ENCODE results near the gene SUV39H1.

Gene SUV39H1

DNA sequence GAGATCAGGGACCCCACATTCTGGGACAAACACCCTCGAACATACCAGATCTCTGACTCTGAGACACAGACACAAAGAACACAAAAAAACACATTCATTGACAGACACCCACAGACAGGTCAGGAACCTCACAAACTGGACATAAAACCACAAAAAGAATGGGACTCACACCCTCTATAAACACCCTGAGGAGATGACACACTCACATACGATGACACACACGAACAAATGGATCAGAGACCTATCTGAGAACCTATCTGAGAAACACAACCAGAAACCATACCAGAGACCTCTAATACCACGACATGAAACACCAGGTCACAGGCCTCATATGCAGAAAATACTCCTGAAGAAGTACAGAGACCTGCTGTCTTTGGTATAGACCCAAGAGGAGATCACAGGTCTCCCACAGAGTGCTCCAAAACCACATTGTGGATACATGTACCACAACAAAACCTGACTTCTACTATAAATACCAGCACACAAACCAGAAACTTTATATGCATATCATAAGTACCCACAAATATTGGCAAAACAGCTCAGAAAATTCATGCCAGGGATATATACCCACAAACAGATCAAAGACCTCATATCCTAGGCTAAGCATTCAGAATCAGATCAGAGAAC is 19.5 kb downstream of the SUV39H1 start:
- no peak for DNase-seq

DNA sequence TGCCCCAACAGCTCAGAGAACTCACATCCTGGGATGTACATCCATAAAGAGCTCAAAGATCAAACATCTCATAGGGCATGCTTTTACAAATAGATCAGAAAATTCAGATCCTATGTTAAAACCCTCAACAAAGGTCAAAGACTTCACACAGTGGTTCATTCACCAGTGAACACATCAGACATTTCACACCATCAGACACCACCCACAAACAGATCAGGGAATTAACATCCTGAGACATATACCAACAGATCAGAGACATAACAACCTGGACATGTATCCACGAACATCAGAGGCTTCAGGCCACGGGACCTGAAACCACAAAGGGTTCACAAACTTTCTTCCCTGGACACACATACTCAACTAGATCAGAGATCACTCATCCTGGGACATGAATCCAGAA is 23.4 kb downstream of the SUV39H1 start:
- no peak for DNase-seq

DNA sequence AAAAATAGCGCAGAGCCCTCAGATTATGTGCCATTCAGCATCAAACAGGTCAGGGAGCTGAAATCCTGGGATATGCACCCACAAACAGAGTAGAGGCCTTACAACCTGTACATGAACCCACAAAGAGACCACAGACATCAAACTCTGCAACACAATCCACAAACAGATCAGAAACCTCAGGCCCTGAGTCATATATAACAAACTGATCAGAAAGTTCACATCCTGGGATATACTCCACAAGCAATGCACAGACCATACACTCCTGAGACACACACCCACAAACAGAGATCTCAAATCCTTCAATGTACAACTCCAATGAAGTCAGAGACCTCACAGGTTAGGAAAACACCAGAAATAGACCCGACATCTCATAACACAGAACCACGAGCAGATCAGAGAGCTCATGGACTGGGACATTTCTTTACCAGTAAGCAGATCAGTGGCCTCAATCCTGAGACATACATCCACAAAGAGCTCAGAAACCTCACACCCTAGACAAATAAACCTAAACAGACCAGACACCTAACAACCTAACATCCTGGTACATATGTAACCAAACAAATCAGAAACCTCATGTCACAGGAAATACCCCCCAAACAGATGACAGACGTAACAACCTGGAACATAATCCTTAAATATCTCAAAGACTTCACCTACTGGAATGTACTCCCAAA is 24.2 kb downstream of the SUV39H1 start:
- DNase-seq = no peak

DNA sequence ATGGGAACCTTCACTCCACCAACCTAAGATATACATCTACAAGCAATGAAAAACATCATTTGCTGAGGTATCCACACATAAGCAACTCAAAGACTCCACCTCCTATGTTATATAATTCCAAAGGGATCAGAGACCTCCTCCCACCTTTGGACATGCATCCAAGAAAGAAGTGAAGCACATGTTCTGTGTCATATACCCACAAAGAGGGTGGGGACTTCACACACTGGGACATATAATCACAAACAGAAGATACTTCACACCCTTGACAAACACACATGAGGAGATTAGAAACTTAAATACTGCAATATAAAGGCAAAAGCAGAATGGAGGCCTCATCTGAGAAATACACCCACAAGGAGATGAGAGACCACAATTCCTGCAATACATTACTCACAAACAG is 25.4 kb downstream of the SUV39H1 start:
- DNase-seq = no peak

DNA sequence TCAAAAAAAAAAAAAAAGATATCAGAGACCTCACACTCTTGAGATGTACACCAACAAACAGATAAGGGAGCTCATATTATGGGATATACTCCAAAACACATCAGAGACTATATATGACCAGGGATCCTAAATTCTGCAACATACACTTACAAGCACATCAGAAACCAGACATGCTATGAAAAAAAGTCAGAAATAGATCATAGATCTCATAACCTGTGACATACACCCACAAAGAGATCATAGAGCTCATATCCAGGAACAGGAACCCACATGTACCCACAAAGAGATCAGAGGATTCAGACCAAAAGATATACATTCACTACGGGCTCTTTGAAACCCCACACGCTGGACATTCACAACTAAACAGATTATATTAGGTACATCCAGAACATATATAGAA is 30.1 kb downstream of the SUV39H1 start:
- DNase-seq = no peak

DNA sequence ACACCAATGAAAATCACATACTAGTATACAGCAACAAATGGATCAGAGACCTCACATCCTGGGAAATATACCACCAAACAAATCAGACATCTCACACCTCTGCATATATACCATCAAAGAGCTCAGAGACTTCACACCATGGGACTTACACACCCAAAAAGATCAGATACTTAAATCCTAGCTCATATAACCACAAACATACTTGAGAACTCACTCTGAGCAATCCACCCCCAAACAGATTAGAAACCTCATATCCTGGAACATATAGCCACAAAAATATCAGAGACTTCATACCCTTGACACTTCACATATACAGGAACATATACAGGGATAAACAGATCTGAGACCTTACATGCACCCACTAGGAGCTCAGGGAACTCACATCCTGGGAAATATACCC is 32.1 kb downstream of the SUV39H1 start:
- no peak for DNase-seq

DNA sequence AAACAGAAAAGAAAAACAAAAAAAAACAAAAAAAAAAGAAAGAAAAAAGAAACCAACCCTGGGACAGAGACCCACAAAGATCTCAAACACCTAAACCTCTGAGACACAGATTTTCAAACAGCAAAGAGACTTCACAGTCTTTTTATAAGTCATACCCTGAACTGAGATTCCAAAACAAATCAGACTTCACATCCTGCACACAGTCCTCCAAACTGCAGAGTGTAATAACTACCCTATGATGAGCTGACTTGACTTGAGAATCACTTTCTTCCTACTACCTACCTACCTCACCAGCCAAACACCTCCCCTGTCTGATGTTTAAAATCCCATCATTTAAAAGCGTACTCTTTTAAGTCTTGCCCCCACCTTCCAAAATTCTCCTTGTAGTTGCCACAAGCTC is 39.8 kb downstream of the SUV39H1 start:
- no peak for DNase-seq

DNA sequence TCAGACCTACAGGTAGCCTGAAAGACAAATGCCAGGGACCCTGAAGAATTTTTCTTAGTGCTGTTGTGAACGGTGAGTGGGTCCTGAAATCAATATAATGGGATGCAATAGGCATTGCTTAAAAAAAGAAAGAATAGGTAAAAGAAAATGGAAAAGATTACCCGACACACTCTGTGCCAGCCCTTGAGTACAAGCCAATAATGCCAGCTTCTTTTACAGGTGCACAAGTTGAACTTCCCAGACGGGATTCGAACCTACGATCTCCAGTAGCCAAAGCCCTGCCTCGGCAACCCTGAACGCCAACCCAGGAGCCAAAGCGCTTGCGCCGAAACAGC is 40.3 kb downstream of the SUV39H1 start:
- no peak for DNase-seq

DNA sequence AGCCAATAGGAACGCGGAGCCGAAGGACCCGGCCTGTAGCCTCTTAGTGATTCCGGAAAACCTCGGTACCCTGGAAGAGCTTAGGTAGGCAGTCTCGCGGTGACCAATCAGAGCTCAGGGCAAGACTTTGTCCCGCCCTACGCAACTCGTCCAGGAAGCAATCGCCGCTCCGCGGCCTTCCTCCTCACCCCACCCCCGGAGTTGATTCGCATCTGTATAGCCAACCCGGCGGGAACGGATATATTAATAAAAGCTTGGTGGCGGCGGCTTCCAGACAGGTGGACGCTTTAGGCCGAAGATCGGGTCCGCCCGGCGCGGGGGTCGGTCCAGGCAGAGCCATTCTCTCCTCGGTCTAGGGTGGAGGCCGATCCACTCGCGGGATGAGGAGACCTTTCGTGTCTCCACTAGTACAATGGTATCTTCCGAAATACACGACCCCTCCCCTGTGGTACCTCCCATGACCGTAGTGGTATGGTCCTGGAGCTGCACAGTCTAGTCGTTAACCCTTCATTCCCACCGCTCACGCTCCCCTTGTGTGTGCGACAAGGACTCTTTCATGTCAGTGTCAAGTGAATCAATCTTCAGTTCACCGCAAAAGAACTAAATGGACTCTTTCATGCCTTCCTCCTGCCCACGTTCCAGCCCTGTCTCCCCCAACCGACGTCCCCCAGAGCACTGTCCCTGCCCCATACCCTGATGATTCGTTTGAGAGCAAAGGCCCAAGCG is 40.8 kb downstream of the SUV39H1 start:
- DNase-seq = peak; percentile 97

DNA sequence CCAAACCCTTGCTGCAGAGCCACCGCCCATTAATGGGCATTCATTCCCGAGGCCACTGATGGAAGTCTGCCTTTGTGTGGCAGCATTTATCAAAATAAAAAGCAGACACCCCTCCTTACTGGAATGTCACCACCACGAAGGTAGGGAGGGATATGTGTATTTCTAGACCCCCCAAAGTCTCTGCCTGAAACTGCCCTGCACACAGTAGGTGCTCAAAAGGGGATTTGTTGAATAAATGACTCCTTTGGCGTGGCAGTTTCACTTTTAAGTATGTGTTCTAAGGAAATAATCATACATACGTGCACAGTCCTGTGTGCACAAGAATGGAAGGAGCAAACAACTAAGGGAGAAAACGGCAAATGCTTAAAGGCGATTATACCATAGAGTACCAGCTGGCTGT is 41.4 kb downstream of the SUV39H1 start:
- no peak for DNase-seq

DNA sequence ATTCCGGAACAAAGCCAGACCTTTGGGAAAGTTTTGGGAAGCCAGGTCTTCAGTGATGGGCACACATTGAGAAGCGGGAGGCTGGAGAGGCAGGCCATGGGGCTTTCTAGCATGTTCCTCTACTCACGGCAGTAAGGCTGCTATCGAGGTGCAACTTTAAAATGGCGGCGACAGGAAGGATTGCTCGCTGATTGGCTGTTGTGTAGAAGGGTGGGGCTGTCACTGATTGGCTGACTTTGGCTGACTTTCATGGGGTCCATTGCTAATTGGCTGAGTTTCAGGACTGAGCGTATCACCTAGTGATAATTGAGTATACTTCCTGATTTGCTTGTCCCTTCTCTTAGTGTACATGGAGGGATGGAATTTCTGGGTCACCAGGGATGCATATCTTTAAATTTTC is 45.3 kb downstream of the SUV39H1 start:
- no peak for DNase-seq

DNA sequence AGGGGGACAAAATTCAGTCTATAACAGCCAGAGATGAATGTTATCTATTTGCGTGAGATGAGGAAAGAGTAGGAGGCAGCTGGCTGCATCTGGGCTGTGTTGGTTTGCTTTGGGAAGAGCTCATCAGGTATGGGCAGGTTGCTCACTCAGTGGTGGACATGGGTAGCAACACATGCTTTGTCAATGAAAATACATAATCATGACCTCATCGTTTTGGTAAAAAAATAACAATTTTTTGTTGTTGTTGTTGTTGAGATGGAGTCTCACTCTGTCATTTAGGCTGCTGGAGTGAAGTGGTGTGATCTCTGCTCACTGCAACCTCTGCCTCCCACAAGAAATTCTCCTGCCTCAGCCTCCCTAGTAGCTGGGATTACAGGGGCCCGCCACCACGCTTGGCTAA is 48.7 kb downstream of the SUV39H1 start:
- DNase-seq = no peak

DNA sequence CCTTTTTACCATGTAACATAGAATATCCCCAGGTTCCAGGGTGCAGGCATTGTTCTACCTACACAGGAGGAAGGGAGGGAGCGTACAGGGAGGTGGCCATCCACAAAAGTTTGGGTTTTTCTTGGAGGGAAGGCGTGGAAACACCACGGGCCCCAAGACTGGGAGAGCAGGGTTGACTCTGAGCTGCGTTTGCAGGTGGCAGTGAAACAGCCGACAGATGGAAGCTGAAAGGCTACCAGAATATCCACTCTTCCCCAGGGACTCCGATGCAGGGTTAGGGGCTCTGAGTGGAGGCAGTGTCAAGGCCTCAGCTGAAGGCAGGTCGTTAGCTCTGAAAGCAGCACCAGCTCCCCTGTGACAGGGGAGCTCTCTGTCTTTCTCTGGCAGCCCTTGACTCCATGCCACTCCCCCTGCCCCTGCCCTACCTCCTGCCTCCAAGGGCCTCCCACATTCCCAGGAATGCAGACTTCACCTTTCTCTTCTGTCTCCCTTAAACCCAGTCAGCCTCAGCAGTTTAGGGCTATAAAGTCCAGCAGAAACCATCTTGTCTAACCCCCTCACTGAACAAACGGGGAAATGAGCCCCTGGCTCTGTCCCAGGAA is 51.0 kb downstream of the SUV39H1 start:
- DNase-seq = no peak

DNA sequence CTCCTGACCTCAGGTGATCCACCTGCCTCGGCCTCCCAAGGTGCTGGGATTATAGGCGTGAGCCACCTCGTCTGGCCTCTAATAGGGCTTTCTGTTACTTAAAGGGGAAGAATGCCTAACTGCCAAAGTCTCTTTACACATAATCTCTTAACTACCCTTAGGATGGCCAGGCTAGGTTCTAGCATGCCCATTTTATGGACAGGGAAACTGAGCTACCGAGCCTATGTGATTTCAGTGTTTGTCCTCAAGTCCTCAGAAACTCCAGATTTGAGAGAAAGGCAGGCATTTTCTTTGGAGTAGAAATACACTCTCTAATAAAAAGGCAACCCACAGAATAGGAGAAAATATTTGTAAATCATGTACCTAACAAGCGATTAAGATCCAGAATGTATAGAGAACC is 52.6 kb downstream of the SUV39H1 start:
- DNase-seq = no peak

DNA sequence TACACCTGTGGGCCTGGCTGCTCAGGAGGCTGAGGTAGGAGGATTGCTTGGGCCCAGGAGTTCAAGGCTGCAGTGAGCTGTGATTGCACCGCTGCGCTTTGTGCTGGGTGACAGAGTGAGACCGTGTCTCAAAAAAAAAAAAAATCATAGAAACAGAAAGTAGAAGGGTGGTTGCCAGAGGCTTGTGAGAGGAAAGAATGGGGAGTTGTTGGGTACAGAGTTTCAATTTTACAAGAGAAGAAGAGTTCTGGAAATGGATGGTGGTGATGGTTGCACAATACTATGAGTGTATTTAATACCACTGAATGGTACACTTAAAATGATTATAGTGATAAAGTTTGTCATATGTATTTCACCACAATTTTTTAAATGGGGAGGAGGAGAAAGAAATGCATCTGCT is 54.8 kb downstream of the SUV39H1 start:
- no peak for DNase-seq

DNA sequence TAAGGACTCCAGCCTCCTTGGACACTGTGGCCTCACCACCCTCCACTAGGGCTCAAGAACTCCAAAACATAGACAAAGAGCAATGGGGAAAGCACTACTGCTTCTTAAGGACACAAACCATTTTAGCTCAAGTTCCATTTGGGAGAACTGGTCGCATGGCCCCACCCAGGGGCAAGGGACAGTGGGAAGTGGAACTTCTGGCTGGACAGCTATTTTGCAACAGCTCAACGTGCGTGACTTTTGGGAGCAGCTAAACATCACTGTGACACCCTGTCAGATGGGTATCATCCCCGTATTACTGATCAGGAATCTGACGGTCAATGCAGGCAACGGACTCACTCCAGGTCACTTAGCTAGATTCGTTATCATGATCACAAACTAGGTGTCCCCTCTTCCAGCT is 56.0 kb downstream of the SUV39H1 start:
- DNase-seq = no peak

DNA sequence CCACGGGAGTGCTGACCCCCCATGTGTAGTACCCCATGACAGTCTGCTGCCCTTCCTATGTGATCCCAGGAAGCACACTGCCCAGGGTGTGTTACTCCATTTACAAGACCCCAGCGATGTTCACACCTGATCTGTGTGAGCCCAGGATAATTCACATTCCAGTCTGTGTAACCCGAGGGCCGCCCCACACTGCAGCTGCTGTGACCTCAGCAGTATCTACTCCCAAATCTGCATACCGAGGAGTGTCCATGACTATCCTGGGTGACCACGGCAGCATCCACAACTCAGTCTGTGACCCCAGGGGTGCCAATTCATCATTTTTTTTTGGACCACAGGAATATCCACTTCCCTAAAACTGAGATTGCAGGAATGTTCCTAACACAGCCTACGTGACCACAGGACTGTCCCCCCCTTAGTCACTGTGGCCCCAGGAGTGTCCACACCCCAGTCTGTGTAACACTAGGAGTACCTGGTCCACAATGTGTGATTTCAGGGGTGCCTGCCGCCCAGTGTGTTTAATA is 57.2 kb downstream of the SUV39H1 start:
- no peak for DNase-seq

DNA sequence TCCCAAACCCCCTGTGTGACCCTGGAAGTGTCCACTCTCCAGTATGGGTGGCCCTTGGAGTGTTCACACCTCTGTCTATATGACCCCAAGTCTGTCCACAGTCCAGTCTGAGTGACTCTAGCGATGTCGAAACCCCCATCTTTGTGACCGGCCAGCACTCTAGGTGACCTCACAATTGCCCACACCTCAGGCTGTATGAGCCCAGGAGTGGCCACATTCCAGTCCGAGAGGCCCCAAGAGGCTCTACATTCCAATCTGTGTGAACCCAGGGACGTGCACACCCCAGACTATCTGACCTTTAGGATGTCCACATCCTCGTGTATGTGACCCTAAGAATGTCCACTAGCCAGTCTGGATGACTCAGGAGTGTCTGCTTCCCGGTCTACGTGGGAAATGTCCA is 57.7 kb downstream of the SUV39H1 start:
- DNase-seq = no peak
